H54 (cell line): ENCODE results near the gene CSNK2B.

Experiments
- DNase-seq: peaks from one replicate; pipeline ENCODE4 v3.0.0; 2011; ENCODE audit warnings: low spot score, mixed read lengths; ENCODE audit not compliant: insufficient read length
- FAIRE-seq: peaks from 3 replicates; lab custom pipeline; 2011; peaks lifted over from hg19 to GRCh38; lab: Jason Lieb, UNC
- POLR2A ChIP-seq: IDR thresholded peaks from 2 replicates; pipeline ENCODE4 v1.6.1; 2011; ENCODE audit warnings: low read depth, mild to moderate bottlenecking, low read length

CSNK2B gene

GRCh38 chr6:31631681-31632278, 34.1 kb upstream of the CSNK2B start:
- FAIRE-seq (no peak), DNase-seq (no peak)
- no peak for TF ChIP-seq POLR2A

DNA sequence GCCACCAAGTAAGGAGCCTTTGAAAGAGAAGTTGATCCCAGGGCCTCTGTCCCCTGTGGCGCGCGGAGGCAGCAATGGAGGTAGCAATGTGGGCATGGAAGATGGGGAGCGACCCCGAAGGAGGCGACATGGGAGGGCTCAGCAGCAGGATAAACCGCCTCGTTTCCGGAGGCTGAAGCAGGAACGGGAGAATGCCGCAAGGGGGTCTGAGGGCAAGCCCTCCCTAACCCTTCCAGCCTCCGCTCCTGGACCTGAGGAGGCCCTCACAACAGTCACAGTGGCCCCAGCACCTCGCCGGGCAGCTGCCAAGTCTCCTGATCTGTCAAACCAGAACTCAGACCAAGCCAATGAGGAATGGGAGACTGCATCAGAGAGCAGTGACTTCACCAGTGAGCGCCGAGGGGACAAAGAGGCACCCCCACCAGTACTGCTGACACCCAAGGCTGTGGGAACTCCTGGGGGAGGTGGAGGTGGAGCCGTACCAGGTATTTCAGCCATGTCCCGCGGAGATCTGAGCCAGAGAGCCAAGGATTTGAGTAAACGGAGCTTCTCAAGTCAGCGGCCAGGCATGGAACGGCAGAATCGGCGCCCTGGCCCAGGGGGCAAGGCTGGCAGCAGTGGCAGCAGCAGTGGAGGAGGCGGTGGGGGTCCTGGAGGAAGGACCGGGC, 33.5 kb upstream of the CSNK2B start:
- no peak for TF ChIP-seq POLR2A
- FAIRE-seq = no peak
- DNase-seq = no peak

DNA sequence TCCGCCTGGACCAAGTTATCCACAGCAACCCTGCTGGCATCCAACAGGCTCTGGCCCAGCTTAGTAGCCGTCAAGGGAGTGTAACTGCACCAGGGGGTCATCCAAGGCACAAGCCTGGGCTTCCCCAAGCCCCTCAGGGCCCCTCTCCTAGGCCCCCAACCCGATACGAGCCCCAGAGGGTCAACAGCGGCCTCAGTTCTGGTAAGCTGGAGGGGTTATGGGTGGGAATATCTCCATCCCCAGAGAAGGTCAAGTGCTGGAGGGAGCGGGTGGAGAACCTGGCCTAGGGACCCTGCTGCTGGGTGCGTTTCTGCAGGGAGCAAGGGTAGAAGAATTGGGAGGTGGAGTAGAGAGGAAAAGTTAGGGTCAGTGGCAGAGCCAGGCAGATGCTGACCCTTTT, 32.4 kb upstream of the CSNK2B start:
- no peak for FAIRE-seq
- DNase-seq = no peak
- no peak for TF ChIP-seq POLR2A

DNA sequence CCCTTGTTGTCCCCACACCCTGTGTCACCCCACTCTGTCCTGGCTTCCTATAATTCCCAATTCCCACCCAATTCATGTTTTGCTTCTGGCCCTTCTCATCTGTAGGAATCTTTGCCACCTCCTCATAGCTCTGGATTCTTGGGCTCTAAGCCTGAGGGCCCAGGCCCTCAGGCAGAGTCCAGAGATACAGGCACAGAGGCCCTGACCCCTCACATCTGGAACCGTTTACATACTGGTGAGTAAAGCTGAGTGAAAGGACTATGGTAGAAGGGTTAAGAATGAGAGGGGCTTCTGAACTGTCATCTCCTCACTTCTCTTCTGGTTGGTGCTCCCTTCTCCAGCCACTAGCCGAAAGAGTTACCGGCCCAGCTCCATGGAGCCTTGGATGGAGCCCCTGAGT, 31.7 kb upstream of the CSNK2B start:
- no peak for TF ChIP-seq POLR2A
- FAIRE-seq = no peak
- DNase-seq = no peak

DNA sequence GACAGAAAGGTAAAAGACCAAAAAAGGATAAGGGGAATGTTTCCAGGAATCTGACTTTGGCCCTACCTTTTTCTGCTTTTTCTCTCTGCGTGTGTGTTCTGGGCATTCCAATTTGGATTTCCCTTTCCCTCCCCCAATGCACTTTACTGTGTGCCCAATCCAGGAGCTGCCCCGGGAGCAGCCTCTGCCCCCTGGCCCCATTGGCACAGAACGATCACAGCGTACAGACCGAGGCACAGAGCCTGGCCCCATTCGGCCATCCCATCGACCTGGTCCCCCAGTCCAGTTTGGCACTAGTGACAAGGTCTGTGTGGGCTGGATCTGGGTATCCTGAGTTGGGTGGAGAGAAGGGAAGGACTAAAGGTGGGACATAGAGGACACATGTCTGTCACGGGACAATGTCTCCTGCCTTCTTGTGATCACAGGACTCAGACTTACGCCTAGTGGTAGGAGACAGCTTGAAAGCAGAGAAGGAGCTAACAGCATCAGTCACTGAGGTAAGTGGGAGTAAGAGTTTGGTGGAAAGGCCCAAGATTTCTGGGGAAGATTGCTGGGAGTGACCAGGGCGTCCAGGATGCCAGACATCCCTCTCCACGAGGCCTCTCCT, 30.8 kb upstream of the CSNK2B start:
- FAIRE-seq = no peak
- no peak for TF ChIP-seq POLR2A
- DNase-seq = no peak

- FAIRE-seq (no peak), DNase-seq (no peak)
- TF ChIP-seq POLR2A = no peak
These were observed 28.9 kb upstream of the CSNK2B start for GRCh38 chr6:31636698-31637596.

- no peak for DNase-seq
- FAIRE-seq = no peak
- TF ChIP-seq POLR2A = no peak
These were observed 26.8 kb upstream of the CSNK2B start for GRCh38 chr6:31639043-31639442.

DNA sequence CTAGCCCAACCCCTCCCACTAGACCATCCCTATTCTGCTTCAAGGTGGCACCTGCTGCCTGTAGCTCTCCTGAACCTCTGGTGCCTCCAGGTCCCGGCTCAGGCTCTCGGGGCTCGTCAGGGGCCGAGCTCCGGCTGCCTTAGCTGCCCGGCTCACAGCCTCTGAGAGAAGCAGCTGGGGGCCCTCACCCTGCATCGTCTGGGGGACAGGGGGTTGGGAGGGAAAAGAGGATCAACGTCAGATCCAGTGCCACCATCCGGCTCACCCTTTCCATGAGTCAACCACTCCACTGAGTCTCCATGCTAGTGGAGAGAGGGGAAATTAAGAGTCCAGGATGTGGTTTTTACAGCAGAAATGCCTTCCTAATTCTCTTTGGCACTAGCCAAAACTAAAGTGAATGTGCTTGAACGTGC, 26.4 kb upstream of the CSNK2B start:
- FAIRE-seq (no peak), DNase-seq (no peak)
- no peak for TF ChIP-seq POLR2A

GRCh38 chr6:31640612-31641011, 25.3 kb upstream of the CSNK2B start:
- DNase-seq (no peak), FAIRE-seq (no peak)
- TF ChIP-seq POLR2A = no peak

- FAIRE-seq (no peak), DNase-seq (no peak)
- TF ChIP-seq POLR2A = no peak
These were observed 24.5 kb upstream of the CSNK2B start for GRCh38 chr6:31641370-31641769.

DNA sequence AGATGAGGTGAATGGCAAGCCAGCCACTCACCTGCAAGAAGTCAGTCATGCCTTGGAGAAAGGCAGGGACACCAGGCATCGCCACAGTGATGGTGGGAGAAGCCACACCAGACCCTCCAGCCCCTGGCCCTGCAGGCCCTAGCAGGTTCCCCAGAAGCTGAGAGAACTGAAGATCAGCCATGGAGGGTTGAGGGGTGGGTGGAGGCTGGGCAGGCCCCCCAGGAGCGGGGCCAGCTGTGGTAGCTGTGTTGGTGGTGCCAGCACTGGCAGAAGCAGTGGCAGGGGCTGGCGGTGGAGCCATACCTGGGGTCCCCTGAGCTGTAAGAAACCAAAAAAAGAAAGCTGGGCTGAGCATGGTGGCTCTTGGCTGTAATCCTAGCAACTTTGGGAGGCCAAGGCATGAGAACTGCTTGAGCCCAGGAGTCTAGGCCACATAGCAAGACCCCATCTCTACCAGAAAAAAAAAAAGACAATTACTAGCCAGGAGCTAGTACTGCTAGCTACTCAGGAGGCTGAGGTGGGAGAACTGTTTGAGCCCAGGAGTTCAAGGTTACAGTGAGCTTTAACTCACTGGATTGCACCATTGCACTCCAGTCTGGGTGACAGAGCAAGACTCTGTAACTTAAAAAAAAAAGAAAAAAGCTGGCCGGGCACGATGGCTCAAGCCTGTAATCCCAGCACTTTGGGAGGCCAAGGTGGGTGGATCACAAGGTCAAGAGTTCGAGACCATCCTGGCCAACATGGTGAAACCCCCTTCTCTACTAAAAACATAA, 22.9 kb upstream of the CSNK2B start:
- FAIRE-seq (no peak), DNase-seq (no peak)
- TF ChIP-seq POLR2A = no peak

GRCh38 chr6:31643818-31644454, 21.9 kb upstream of the CSNK2B start:
- DNase-seq = no peak
- FAIRE-seq = no peak
- no peak for TF ChIP-seq POLR2A

DNA sequence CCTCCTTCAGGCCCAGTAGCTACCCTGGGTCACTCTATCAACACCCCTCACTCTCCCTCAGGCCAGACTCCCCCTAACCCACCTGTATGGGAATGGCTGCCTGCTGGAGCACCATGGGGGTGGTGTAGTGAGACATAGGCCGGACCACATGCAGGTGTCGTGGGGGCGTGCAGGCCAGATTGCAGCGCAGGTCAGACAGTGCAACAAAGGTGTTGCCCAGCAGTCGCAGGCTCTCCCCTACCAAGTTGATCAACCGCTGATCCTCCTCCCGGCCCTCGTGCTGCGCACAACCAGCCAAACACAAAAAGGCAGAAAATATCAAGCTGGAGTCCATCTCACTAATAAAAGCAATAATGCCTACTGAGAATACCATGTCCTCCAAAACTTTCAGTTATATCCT, 20.6 kb upstream of the CSNK2B start:
- FAIRE-seq = no peak
- DNase-seq = no peak
- no peak for TF ChIP-seq POLR2A
